ENCODE results near the gene ZNF644.

DNA sequence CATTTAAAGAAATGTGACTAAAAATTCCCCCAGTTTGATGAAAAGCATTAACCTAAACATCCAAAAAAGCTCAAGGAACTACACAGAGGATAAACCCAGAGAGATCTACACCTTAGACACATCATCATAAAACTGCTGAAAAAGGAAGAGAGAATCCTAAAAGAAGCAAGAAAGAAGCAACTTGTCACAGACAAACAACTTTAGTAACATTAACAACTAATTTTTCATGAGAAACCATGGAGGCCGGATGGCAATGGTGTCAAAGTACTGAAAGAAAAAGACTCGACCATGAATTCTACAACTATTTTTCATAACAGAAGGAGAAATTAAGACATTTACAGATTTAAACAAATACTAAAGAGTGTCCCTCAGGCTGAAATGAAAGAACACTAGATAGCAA is 17.7 kb downstream of the ZNF644 start:
- TF ChIP-seq, protein P1, sequence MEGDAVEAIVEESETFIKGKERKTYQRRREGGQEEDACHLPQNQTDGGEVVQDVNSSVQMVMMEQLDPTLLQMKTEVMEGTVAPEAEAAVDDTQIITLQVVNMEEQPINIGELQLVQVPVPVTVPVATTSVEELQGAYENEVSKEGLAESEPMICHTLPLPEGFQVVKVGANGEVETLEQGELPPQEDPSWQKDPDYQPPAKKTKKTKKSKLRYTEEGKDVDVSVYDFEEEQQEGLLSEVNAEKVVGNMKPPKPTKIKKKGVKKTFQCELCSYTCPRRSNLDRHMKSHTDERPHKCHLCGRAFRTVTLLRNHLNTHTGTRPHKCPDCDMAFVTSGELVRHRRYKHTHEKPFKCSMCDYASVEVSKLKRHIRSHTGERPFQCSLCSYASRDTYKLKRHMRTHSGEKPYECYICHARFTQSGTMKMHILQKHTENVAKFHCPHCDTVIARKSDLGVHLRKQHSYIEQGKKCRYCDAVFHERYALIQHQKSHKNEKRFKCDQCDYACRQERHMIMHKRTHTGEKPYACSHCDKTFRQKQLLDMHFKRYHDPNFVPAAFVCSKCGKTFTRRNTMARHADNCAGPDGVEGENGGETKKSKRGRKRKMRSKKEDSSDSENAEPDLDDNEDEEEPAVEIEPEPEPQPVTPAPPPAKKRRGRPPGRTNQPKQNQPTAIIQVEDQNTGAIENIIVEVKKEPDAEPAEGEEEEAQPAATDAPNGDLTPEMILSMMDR (IDR thresholded peaks at IDR 0.05), result no peak
- TF ChIP-seq POLR2AphosphoS5 (IDR thresholded peaks at IDR 0.05) (no peak), POLR2A (IDR thresholded peaks at IDR 0.05) (no peak)

Data from breast epithelium (tissue), 3 donors.